HUDEP-2 (cell line): Measurements from ENCODE around the gene ROPN1B.

ENCODE experiments used
- DNase-seq, 76 experiments: peaks; one replicate each; lab custom pipeline; 2025; ENCODE audit not compliant: unreplicated experiment in 76 of 76; lab: John Stamatoyannopoulos, UW

The ROPN1B gene

GRCh38 chr3:126026277-126026751 lies 57.3 kb downstream of the ROPN1B start:
- DNase-seq = no peak

GRCh38 chr3:126026761-126027160 lies 57.8 kb downstream of the ROPN1B start:
- DNase-seq = no peak

- DNase-seq = no peak
These were observed 59.1 kb downstream of the ROPN1B start for GRCh38 chr3:126028096-126028495.

- no peak for DNase-seq
These were observed 60.3 kb downstream of the ROPN1B start for GRCh38 chr3:126029241-126029640.

GRCh38 chr3:126030455-126030854 lies 61.5 kb downstream of the ROPN1B start:
- no peak for DNase-seq

GRCh38 chr3:126031981-126032471 lies 63.0 kb downstream of the ROPN1B start:
- DNase-seq = no peak
